Stomach (tissue), 4 donors: ENCODE measurements around the gene TMEM37.

Source experiments
- CTCF ChIP-seq, 7 experiments: fragments of 450-650 bp in 4 of 7; fragments of 200-600 bp in 3 of 7; sonication (generic) in 3 of 7; IDR thresholded peaks; one replicate each; pipeline ENCODE4 v1.5.1; 2016 to 2019; ENCODE audit warnings: antibody characterized with exemption in 7 of 7, control low read depth in 2 of 7, mild to moderate bottlenecking in 1 of 7
- EP300 ChIP-seq: sonication (generic); formaldehyde crosslinking; IDR thresholded peaks from one replicate; pipeline ENCODE4 v1.6.1; 2017; ENCODE audit warnings: antibody characterized with exemption

- TF ChIP-seq CTCF (IDR thresholded peaks at IDR 0.05) (no peak), EP300 (no peak)
Measured at GRCh38 chr2:119431155-119431975, at the start of gene TMEM37.
